Spleen (tissue), 11 donors: ENCODE results near the gene SGO2. TPM values are rescaled to one million over a fixed set of nuclear protein-coding genes. Genes with fewer than 3 reads are reported as not detected.

Experiments
- DNase-seq: peaks from one replicate; pipeline ENCODE4 v3.0.0-alpha.2; 2020
- H3K27ac ChIP-seq, 8 donors: fragments of 200-600 bp; sonication (generic) in 7 of 8; 1 replicate in 4 of 8; 2 replicates in 4 of 8; pipeline versions ENCODE4 v1.5.0 to v1.8.0; 2016 to 2021; ENCODE audit warnings: inconsistent platforms in 4 of 8, mild to moderate bottlenecking in 4 of 8, moderate library complexity in 1 of 8
- H3K27me3 ChIP-seq, 7 donors: fragments of 200-600 bp; sonication (generic) in 6 of 7; replicated peaks in 1 of 7; 1 replicate in 4 of 7; 2 replicates in 3 of 7; pipeline versions ENCODE4 v1.5.0 to v1.8.0; 2016 to 2021; ENCODE audit warnings: inconsistent platforms in 3 of 7, mild to moderate bottlenecking in 1 of 7
- H3K36me3 ChIP-seq, 6 donors: fragments of 200-600 bp; sonication (generic) in 5 of 6; 1 replicate in 4 of 6; 2 replicates in 2 of 6; pipeline versions ENCODE4 v1.5.0 to v1.8.0; 2016 to 2021; ENCODE audit warnings: inconsistent platforms in 2 of 6
- H3K4me1 ChIP-seq, 6 donors: fragments of 200-600 bp; sonication (generic) in 5 of 6; 1 replicate in 3 of 6; 2 replicates in 3 of 6; pipeline versions ENCODE4 v1.5.0 to v1.8.0; 2016 to 2021; ENCODE audit warnings: inconsistent platforms in 3 of 6
- H3K4me3 ChIP-seq, 8 donors: fragments of 200-600 bp; sonication (generic) in 7 of 8; 1 replicate in 4 of 8; 2 replicates in 4 of 8; pipeline versions ENCODE4 v1.5.0 to v1.8.0; 2016 to 2021; ENCODE audit warnings: inconsistent platforms in 4 of 8, mild to moderate bottlenecking in 4 of 8, moderate library complexity in 2 of 8
- H3K9me3 ChIP-seq, 8 donors: fragments of 200-600 bp; sonication (generic) in 7 of 8; 1 replicate in 4 of 8; 2 replicates in 4 of 8; pipeline versions ENCODE4 v1.5.0 to v1.8.0; 2016 to 2021; ENCODE audit warnings: inconsistent platforms in 4 of 8
- CTCF ChIP-seq, 11 experiments: fragments of 200-600 bp in 7 of 11; fragments of 450-650 bp in 4 of 11; sonication (generic) in 4 of 11; IDR thresholded peaks in 8 of 11; conservative IDR thresholded peaks in 3 of 11; 1 replicate in 7 of 11; 2 replicates in 4 of 11; pipeline versions ENCODE4 v1.4.0 to v1.8.0; 2016 to 2021; ENCODE audit warnings: antibody characterized with exemption in 11 of 11, inconsistent platforms in 4 of 11, mild to moderate bottlenecking in 1 of 11
- POLR2A ChIP-seq, 3 donors: fragments of 450-650 bp; IDR thresholded peaks; one replicate each; pipeline ENCODE4 v1.5.1; 2017; ENCODE audit warnings: antibody characterized with exemption in 3 of 3, mild to moderate bottlenecking in 1 of 3
- POLR2AphosphoS5 ChIP-seq, 3 donors: sonication (generic); formaldehyde crosslinking; IDR thresholded peaks; one replicate each; pipeline ENCODE4 v1.5.1; 2017; ENCODE audit warnings: antibody characterized with exemption in 3 of 3
- WGBS, 5 donors: extraction: QIAGEN DNeasy Blood & Tissue Kit in 3 of 5; methylation state at CpG; one replicate each; pipeline versions ENCODE4 v1.1.5 to v1.1.7; 2013 to 2018; 5-methylcytosine and 5-hydroxymethylcytosine counted together
- intact Hi-C: fragments of 100-400 bp; cut with DNase I; formaldehyde crosslinking; loops from one replicate; pipeline ENCODE4 v1.15.0; 2023; ENCODE audit warnings: low total_unique reads
- polyA plus RNA-seq, 3 donors: library from polyadenylated mRNA; stranded (reverse); fragments of 200-250 nt; gene quantifications; one replicate each; pipeline ENCODE4 v1.2.1, GENCODE V29; 2013
- total RNA-seq, 7 donors: library from RNA; depleted of rRNA in 3 of 7; stranded (reverse); fragments of >200 nt in 3 of 7; fragmentation: NEBNext Ultra II Directional in 4 of 7; extraction: Animal tissue kit (Norgen Biotek cat#: 25700) in 4 of 7; gene quantifications; one replicate each; pipeline versions ENCODE4 v1.1.0 to v1.2.1, GENCODE V29; 2016 to 2021
- donor health status: healthy with polysubstance abuse.
- donor health status: DM: no; HTN: no; CAD: no; lungs with moderate emphysema.
- donor health status: DM: no; HTN: no; CAD: no.
- donor health status: Bipolar disorder and iron deficiency.
- donor health status: healthy.
- donor health status: DM: no; HTN: no; CAD: no.
- donor health status: DM: yes; HTN: yes; CAD: no.

The SGO2 gene
- total and polyA plus RNA-seq, 10 donors, result 0.85 to 9.9 (median 3.9) TPM

GRCh38 chr2:200614249-200614648 is 88.2 kb downstream of the SGO2 start:
- H3K36me3 ChIP-seq, result no peaks in the 10 kb centered on the region
- H3K27me3 ChIP-seq, result no peaks in the 10 kb centered on the region
- no peaks in the 10 kb centered on the region for H3K9me3 ChIP-seq
- no peak overlapping the region for H3K4me3 ChIP-seq
- H3K27ac ChIP-seq, result no peak overlapping the region
- 71 to 90% (median 81%) methylated on average over 2 of the region's 2 CpGs for WGBS, 5 donors
- intact Hi-C loops, result no loop called here
- no peak for DNase-seq
- TF ChIP-seq CTCF (IDR thresholded peaks at IDR 0.05 in 8 of 11, conservative IDR thresholded peaks at IDR 0.05 in 3 of 11) (no peak), POLR2AphosphoS5 (IDR thresholded peaks at IDR 0.05) (no peak), POLR2A (IDR thresholded peaks at IDR 0.05) (no peak)
- H3K4me1 ChIP-seq, result peaks cover 0 to 34% (median 6%) of the 10 kb centered on the region in 6 donors

DNA sequence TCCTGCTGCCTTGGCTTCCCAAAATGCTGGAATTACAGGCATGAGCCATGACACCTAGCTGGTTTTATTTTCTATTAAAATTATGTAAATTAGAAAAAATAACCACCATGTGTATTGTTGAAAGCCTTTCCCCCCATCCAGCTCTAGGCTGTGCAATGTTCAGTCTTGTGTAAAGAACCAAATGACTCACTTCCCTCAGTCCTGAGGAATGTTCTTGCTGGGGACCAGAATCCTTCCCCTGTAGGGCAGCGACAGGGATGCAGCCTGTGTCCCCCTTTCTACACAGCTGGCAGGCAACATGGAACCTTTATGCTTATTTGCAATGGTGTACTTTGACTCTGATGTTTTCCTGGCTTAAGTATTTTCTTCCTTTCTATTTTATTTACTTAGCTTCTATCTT is 89.2 kb downstream of the SGO2 start:
- Histone ChIP-seq H3K36me3 (no peaks in the 10 kb centered on the region), H3K4me1 (peaks cover 0 to 34% (median 6%) of the 10 kb centered on the region in 6 donors), H3K27me3 (no peaks in the 10 kb centered on the region), H3K4me3 (no peak overlapping the region), H3K27ac (no peak overlapping the region), H3K9me3 (no peaks in the 10 kb centered on the region)
- no peak for DNase-seq
- WGBS, 5 donors, result 60 to 84% (median 66%) methylated on average over 1 of the region's 1 CpG
- TF ChIP-seq POLR2A (IDR thresholded peaks at IDR 0.05), result no peak
- no peak for TF ChIP-seq POLR2AphosphoS5 (IDR thresholded peaks at IDR 0.05)
- TF ChIP-seq CTCF (IDR thresholded peaks at IDR 0.05 in 8 of 11, conservative IDR thresholded peaks at IDR 0.05 in 3 of 11), result no peak
- intact Hi-C loops, result no loop called here

- intact Hi-C loops, result no loop called here
- 42 to 64% (median 52%) methylated on average over 5 of the region's 5 CpGs for WGBS, 5 donors
- no peak for DNase-seq
- no peaks in the 10 kb centered on the region for H3K27me3 ChIP-seq
- peak overlapping the region in 7 of 8 donors; percentile 16 to 64 (median 34) for H3K27ac ChIP-seq
- no peaks in the 10 kb centered on the region for H3K36me3 ChIP-seq
- H3K4me1 ChIP-seq, result peaks cover 0 to 34% (median 6%) of the 10 kb centered on the region in 6 donors
- no peak for TF ChIP-seq POLR2AphosphoS5 (IDR thresholded peaks at IDR 0.05)
- TF ChIP-seq POLR2A (IDR thresholded peaks at IDR 0.05), result no peak
- no peak for TF ChIP-seq CTCF (IDR thresholded peaks at IDR 0.05 in 8 of 11, conservative IDR thresholded peaks at IDR 0.05 in 3 of 11)
- H3K9me3 ChIP-seq, result no peaks in the 10 kb centered on the region
- peak overlapping the region in 1 of 8 donors; percentile 37 for H3K4me3 ChIP-seq
Measured at GRCh38 chr2:200616193-200616592, 90.2 kb downstream of the SGO2 start.

- H3K27ac ChIP-seq, result peak overlapping the region in 7 of 8 donors; percentile 16 to 64 (median 34)
- no peak for TF ChIP-seq CTCF (IDR thresholded peaks at IDR 0.05 in 8 of 11, conservative IDR thresholded peaks at IDR 0.05 in 3 of 11)
- no peak for TF ChIP-seq POLR2AphosphoS5 (IDR thresholded peaks at IDR 0.05)
- TF ChIP-seq POLR2A (IDR thresholded peaks at IDR 0.05), result no peak
- no peaks in the 10 kb centered on the region for H3K36me3 ChIP-seq
- no peak for DNase-seq
- H3K27me3 ChIP-seq, result no peaks in the 10 kb centered on the region
- 54 to 82% (median 71%) methylated on average over 4 of the region's 4 CpGs for WGBS, 5 donors
- intact Hi-C loops, result no loop called here
- peak overlapping the region in 1 of 8 donors; percentile 37 for H3K4me3 ChIP-seq
- peaks cover 0 to 34% (median 6%) of the 10 kb centered on the region in 6 donors for H3K4me1 ChIP-seq
- no peaks in the 10 kb centered on the region for H3K9me3 ChIP-seq
Measured at GRCh38 chr2:200616656-200617055, 90.6 kb downstream of the SGO2 start.
